GM19395 (cell line): Measurements from ENCODE around the gene TFPT.

Source experiments
- ATAC-seq: cut with Tn5 transposase; IDR thresholded peaks from one replicate; pipeline ENCODE4 v1.9.1; 2021; ENCODE audit warnings: mild to moderate bottlenecking, moderate library complexity; ENCODE audit not compliant: unreplicated experiment

Gene TFPT, protein sequence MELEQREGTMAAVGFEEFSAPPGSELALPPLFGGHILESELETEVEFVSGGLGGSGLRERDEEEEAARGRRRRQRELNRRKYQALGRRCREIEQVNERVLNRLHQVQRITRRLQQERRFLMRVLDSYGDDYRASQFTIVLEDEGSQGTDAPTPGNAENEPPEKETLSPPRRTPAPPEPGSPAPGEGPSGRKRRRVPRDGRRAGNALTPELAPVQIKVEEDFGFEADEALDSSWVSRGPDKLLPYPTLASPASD

DNA sequence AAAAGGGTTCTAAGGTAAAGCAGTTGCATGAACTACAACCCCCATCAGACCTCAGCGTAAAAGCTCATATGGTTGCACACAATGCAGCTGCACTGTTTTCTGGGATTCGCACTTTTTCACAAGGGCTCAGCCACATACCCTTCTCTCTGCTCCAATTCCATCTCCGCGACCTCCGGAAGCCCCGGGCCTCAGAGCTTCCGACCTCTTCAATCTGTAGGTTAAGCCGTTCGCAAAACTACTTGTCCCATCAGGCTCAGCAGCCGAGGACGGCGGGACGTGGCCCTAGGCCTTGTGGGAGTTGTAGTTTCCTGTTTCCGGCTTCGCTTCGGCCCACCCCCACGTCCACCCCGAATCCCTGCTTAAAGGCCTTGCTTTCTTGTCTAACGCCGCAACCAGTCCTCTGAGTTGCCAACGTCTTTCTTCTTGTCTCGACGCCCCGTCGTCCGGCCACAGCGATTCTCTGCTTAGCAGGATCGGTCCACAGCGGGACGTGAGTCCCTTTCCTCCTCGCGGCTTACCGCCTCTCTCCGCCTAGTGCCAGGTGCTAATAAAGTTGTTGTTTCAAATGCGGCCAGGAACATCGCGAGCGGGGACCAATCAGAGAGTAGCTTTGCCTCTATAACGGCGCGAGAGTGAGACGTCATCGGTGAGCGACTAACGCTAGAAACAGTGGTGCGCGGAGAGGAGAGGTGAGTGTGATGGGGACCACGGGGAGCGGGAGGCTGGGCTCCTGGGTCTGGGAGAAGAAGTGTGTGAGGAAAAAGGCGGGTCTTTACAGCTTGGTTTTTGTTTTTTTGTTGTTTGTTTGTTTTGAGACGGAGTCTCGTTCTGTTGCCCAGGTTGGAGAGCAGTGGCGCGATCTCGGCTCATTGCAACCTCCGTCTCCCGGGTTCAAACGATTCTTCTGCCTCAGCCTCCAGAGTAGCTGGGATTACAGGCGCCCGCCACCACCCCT, at the start of gene TFPT, which contains the start of gene PRPF31:
TFPT (minus strand) TSS at position 549 of the 955 bp plus-strand sequence; CDS start at position 161, 388 bp downstream.
PRPF31 (plus strand) TSS at position 646 of the 955 bp plus-strand sequence. CDS start 2,525 bp downstream, outside the sequence.
- ATAC-seq = peak; percentile 82

DNA sequence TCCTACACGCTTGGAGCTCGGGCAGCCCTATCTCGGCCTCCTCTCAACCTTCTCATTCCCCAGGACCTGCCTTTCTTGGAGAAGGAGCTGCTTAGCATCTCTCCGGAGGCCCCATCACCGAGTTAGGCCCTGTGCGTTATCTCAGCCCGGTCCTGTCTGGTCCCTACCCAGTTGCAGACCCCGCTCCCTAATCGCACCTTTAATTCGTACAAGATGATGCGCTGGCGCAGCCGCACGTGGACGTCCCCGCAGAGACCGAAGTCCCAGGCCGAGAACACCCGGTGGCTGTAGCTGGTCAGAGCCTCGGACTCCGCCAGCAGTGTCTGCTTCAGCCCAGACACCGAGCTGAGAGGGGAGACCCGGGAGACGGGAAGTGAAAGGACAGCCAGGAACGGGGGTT, 49.8 kb upstream of the TFPT start:
- ATAC-seq = no peak

DNA sequence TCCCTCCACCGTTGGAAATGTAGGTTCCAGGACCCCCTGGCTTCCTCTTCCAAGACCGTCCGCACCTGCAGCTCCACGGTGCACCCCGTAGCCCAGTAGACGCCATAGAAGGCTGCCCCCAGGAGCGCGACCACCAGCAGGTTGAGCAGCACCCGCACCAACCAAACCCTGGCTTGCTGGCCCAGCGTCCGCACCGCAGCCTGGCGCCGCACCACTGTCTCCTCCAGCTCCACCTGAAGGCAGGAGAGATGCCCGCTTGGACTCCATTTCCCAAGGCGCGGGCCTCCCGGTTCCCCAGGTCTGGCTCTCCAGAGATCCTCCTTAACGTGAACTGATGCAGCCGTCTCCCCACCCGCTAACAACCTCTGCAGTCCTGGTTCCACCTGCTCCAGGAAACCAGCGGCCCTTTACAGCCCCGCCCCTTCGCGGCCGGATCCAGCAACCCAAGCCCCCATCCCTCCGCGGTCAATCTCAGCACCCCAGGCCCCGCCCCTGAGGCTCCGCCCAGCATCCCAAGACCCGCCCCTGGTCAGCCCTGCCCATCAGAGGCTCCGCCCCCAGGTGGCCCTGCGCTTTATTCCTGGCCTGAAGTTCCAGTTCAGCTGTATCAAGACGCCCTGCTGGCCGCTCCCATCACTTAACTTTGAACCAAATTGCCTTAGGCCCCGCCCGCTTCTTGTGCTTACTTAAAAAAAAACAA, 49.1 kb upstream of the TFPT start:
- ATAC-seq = no peak

DNA sequence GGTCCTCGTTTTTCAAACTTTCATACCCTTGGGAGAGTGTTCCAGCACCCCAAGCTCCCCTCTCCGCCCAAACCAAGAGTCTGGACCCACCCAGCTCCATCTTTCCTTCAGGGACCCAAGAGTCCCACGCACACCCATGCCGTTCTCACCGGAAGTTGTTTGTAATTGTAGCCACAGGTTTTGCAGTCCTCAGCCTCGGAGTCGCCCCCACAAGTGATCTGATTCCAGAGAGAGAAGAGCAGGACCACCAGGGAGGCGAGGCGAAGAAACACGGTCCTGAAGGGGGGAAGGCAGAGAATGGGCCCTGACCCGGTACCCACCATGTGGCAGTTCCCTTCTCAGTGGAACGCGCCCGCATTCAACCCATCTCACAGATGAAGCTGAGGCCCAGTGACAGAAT, 47.4 kb upstream of the TFPT start:
- no peak for ATAC-seq

DNA sequence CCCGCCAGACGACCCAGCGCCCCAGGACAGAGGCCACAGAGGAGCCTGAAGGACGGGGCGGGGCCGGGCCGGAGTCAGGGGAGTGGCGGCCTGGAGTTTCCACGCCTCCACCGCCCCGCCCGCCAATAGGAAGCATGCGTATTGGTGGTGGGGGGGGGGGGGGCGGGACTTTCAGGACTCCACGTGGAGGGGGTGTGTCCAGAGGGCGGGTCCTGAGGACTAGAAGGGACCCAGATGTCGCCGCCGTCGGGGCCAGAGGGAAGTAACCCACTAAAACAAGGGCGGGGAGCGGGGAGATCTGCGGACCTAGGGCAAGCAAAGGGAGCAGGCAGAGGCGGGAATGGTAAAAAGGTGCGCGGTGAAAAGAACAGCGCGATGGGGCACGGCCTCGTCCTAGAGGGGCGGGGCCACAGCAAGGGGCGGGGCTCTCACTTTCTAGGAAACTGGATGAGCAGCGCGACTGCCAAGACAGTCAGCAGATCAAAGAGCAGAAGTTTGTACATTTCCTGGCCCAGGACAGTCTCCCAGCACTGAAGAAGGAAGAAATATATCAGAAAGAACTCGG, 46.9 kb upstream of the TFPT start:
- no peak for ATAC-seq

DNA sequence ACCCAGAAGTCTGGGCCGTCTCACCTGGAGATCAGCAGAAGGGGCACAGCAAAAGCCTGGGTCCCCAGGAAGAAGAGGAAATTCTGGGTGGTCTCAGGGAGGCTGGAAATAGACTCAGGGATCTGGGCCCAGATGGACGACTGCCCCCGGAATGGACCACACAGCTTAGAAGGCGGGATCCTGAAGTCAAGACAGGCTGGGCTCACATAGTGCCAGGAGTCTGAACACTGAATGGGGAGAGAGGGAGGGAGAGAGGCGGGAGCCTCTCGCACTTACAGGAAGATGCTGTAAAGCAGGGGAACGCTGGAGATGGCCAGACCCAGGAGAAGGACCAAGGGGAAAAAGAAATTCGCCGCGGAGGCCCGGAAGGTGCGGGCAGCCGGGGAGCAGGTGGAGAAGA, 45.4 kb upstream of the TFPT start:
- no peak for ATAC-seq

DNA sequence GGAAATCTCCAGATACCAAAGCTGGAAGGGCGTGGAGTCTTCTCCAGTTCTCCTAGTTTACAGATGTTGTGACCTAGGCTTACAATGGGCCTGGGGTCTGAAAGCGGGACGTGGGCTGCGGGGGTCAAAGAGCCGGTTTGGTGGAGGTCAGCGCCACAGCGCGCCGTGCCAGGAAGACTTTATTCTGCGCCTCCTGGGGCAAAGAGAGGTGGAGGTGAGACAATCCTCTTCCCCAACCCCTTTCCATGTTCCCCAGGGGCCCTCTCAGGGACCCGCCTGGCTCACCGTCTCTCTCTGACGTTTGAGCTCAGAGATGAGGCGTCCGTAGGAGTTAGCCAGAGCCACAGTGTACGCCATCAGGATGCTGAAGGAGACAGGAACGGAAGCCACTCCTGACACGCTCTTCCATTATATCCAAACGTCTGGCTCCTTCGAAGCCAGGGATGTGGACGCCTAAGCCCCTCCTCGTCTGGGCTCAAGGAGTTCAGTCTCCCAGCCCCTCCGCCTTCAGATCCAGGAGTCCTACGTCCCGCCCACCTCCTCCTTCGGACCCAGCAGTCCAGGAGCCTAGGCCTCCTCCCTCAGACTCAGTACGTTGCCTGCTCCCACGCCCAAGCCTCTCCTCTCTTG, 44.8 kb upstream of the TFPT start:
- ATAC-seq = peak; percentile 5

DNA sequence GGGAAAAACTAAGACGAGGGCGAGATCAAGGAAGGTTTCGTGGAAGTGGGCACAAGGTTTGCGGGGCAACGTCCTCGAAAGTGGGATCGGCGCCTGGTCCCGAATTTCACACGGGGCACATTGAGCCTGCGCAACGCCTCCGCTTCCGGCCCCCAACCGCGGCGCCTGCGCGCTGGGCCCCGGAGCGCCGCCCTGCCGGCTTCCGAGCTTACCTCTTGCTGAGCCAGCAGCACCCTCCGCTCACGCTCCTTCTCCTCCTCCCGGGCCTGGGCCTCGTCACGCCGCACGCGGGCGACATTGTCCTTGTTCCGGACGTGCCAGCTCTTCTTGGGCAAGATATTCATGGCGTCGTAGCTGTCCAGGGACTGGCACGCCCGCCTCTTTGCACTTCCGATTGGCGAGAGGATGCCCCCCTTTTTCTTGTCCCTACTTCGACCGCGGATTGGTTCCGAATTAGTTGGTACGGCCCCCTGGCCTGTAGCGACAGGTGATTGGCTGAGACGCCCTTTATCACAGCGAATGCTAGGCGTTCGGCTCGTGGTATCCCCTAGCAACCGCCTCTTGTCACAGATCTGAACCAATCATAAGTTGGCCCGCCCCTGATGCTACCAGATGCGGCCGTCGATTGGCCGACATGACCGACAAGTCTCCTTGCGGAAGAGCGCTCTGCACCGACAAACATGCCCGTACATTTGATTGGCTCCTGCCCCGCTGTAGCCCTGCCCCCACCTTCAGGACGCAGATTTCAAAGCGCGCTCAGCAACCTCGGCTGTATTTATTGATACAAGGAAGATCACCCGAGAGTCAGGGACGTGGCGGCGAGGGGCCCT, 44.1 kb upstream of the TFPT start, which contains the start of gene LENG1:
LENG1 (minus strand) TSS at position 370 of the 830 bp plus-strand sequence; CDS start at position 344, 26 bp downstream.
- peak; percentile 94 for ATAC-seq

DNA sequence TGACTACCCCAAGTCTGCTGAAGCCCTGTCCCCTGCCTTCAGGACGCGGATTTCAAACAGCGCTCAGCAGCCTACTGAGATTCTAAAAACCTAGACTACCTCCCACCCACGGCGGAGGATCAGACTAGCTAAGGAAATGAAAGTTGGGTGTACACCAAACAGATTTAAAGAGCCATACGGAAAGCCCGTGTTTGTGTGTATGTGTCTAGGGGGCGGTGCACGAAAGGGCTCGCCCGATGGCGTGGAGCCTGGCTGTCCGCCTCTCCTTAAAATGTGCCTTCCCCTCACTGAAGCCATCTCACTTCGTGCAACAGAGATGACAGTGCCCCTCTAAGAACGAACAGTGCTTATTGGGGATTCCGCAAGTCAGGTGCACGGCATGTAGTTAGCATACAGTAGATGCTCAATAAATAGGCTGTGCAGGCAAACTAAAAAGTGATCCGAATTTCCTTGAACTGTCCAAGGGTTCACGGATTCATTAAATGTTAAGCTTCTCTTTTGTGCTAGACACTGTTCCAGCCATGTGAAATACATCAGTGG, 43.4 kb upstream of the TFPT start:
- no peak for ATAC-seq

DNA sequence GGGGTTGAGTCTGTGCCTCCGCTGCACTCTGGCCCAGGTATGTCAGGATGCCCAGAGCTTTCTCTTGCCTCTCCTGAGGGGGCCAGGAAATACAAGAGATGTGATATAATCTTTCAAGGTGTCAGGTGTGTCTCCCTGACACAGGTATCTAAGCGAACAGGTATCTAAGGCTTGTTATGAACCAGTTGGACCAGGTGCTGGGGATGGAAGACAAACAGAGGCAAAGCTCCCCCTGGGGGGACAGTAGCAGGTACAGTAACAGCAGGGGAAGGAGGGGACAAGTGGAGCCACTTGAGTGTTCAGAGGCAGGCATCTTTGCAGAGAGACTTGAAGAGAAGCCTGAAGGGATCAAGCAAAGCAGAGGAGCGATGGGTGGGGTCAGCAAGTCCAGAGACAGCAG, 41.5 kb upstream of the TFPT start:
- no peak for ATAC-seq

DNA sequence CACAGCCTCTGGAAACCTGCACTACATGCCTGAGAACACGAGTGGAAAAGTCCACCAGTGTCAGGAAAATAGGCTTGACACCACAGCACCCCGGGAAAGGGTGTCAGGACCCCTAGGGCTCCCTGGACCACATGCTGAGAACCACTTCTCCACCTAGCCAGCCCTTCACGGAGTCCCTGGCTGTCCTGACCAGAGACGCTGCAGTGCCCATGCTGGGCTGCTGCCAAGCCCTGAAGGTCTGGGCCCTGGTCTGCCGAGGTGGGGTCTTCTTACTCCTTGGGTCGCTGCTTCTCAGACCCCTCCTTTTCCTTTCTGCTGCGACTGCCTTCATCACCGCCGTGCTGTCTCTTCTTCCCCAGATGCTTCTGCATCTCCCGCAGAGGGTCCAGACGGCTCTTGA, 41.0 kb upstream of the TFPT start:
- ATAC-seq = no peak

DNA sequence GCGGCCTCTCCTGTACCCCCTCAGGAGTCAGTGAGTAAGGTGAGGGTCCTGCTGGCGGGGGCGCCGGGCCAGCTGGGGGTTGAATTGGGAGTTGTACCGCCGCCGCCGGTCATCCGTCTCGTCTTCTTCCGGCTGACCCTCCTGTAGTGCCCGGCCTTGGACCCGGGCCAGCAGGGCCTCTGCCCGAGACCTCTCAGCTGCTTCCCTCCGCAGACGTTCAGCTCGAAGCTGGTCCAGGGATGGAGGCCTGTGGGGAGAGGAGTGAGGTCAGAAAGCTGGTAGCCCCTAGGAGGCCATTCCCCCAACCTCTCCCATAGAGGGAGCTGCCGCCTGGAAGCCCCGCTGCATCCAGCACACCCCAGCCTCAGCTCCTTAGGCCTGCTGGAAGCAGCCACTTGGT, 40.2 kb upstream of the TFPT start:
- ATAC-seq = no peak

DNA sequence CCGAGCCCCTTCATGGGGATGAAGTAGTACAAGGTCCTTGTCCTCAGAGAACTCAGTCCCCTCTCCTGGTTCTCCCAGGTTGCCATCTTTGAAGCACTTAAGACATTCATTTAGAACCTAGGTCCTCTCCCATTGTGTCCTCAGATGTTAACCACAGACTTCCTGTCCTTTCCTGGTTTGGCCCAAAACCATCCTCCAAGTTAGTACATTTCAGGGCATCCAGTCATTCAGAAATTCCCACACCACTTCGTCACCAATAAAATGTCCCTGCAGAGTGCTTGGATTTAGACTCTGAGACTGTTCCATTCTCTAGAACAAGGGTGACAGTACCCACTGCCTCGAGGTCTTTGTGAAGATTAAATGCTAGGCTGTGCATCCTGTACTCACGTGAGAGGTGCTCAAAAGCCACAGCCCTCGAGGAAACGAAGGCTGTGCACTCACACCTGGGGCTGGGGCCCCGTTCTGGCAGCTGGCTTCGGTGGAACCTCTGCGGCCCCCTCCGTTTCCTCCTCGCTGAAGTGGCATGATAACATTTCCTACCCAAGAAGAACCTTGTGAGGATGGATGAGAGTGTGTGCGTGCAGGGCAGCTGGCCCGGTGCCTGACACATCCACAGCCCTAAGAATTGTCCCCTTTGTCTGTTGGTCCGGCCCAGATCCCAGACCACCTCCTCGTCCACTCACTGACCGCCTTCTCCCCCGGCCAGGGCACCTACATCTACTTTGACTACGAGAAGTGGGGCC, 39.3 kb upstream of the TFPT start:
- no peak for ATAC-seq

DNA sequence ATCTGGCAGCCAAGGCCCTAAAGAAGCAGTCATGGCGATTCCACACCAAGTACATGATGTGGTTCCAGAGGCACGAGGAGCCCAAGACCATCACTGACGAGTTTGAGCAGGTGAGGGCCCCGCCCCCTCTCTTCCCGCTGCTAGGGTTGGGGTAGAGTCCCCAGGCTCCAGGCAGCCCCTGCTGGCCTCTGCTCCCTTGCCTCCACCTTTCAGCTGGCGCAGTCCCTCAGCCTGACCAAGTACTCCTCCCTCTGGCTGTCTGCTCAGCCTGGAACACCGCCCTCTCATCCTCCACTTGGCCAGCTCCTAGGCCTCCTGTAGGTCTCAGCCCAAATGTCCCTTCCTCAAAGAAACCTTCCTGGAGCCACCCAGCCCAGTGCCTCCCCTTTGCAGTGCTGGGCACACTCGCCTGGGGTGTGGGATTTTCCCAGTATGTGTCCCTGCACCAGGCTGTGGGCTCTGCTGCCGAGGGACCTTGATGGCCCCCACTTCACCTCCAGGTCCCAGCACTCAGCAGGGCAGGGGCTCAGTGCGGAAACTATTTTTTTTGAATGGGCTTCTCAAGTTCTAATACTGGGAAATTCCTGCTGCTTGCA, 38.4 kb upstream of the TFPT start:
- ATAC-seq = no peak

DNA sequence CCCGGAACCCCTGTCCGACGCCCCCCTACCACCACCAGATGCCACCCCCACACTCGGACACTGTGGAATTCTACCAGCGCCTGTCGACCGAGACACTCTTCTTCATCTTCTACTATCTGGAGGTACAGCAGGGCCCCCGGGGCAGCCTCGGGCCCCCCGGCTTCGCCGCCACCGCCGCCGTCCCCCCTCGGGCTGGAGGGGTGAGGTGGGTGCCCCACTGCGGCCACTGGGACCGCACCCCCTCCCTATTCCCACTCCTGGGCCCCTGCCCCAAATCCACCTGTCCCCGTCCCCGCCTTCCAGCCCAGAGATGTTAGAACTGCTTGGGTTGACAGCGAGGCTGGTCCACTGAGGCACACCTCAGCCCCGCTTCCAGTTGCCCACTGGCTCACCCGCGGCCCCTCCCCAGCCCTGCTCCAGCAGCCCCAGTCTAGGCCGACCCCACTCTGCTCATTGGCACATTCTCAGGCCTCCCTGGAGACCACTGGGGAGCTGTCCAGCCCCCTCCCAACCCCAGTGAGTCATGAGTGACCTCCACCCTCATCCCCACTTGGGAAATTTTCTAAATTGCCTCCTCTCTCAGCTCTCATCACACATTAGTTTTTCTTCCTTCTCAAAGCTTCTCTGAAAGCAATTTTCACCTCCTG, 37.5 kb upstream of the TFPT start:
- no peak for ATAC-seq

DNA sequence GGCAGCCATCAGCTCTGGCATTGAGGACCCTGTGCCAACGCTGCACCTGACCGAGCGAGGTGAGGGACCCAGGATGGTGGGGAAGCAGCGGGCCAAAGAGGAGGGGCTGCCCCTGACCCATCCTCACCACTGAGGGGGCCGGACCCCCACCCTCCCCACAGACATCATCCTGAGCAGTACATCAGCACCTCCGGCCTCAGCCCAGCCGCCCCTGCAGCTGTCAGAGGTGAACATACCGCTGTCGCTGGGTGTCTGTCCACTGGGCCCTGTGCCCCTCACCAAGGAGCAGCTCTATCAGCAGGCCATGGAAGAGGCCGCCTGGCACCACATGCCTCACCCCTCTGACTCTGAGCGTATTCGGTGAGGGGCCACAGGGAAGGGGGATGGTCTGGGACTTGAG, 36.8 kb upstream of the TFPT start:
- no peak for ATAC-seq

DNA sequence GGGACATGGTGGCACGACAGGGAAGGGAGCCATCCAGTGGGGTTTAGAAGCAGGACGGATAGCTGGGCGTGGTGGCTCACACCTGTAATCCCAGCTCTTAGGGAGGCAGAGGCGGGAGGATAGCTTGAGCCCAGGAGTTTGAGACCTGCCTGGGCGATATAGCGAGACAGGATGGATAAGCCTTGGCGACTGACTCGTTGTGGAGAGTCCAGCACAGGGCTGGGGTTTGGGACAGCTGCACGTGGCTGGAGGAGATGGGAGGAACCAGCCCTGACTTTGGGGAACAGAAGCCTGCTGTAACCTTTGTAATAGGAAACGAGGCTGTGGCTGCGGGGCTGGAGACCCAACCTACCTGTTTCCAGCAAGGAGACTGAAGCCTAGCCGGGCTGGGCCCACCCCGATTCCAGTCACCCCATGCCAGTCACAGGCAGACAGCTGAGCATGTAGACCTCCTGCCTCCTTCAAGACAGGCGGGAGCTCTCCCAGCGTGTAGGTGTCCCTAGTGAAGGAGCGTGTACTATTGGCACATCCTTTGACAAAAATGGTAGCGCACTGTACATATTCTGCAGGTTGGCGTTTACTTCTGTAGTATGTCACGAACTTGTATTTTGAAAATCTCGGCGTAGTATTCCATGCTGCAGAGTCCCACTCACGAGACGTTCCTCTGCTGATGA, 36.0 kb upstream of the TFPT start:
- ATAC-seq = no peak
